GM13977 (cell line): ENCODE results near the gene LLGL1.

ENCODE experiments used
- DNase-seq: peaks from one replicate; pipeline ENCODE4 v3.0.0; 2012; ENCODE audit warnings: low spot score
- CTCF ChIP-seq: IDR thresholded peaks from 2 replicates; pipeline ENCODE4 v1.5.1; 2012; ENCODE audit warnings: mild to moderate bottlenecking, control low read depth; ENCODE audit not compliant: insufficient read depth; ENCODE audit errors: extremely low read depth, missing control alignments
- in situ Hi-C: fragments of 300-500 bp; cut with MboI; formaldehyde crosslinking; loops from one replicate; pipeline ENCODE4 v1.12.0; 2022; ENCODE audit warnings: low sequenced_read_pairs, low pct_unique_long_range_greater_than_20kb, mixed read lengths, inconsistent platforms; ENCODE audit not compliant: unreplicated experiment

The LLGL1 gene

GRCh38 chr17:18233803-18234518 is 8.5 kb downstream of the LLGL1 start:
- no peak for DNase-seq
- no peak for TF ChIP-seq CTCF
- in situ Hi-C loops, result no loop called here

GRCh38 chr17:18234853-18235380 is 9.5 kb downstream of the LLGL1 start:
- DNase-seq, result no peak
- in situ Hi-C loops, result no loop called here
- TF ChIP-seq CTCF, result no peak

GRCh38 chr17:18235743-18236256 is 10.4 kb downstream of the LLGL1 start:
- TF ChIP-seq CTCF, result no peak
- no peak for DNase-seq

GRCh38 chr17:18236494-18236893 is 11.1 kb downstream of the LLGL1 start:
- in situ Hi-C loops, result no loop called here
- DNase-seq, result no peak

More at GRCh38 chr17:18235743-18236256, 10.4 kb downstream of the LLGL1 start:
- in situ Hi-C loops, result no loop called here

GRCh38 chr17:18237461-18237860 is 12.0 kb downstream of the LLGL1 start:
- in situ Hi-C loops, result no loop called here
- DNase-seq, result no peak
- TF ChIP-seq CTCF, result no peak

More at GRCh38 chr17:18236494-18236893, 11.1 kb downstream of the LLGL1 start:
- TF ChIP-seq CTCF, result no peak

GRCh38 chr17:18238299-18238698 is 12.9 kb downstream of the LLGL1 start:
- TF ChIP-seq CTCF, result no peak
- in situ Hi-C loops, result no loop called here
- DNase-seq, result no peak
